Thyroid gland (tissue), 4 donors: ENCODE data around the gene DHDH. TPM values are rescaled to one million over a fixed set of nuclear protein-coding genes. Genes with fewer than 3 reads are reported as not detected.
"Not testable (repeated sequence)": the region's sequence is repeated elsewhere in the genome, so short reads cannot be mapped to it uniquely, and the experiment has no call there.

Experiments used
- DNase-seq, 2 donors: peaks; one replicate each; pipeline ENCODE4 v3.0.0-alpha.2; 2019
- H3K27ac ChIP-seq, 3 donors: fragments of 200-600 bp; sonication (generic); 1 replicate in 2 of 3; 2 replicates in 1 of 3; pipeline ENCODE4 v1.5.1; 2016 to 2019; ENCODE audit warnings: mild to moderate bottlenecking in 1 of 3, moderate library complexity in 1 of 3
- H3K27me3 ChIP-seq: fragments of 200-600 bp; sonication (generic); one replicate; pipeline ENCODE4 v1.5.1; 2019
- H3K36me3 ChIP-seq, 2 donors: fragments of 200-600 bp; sonication (generic); one replicate each; pipeline ENCODE4 v1.5.1; 2016 to 2019
- H3K4me1 ChIP-seq, 2 donors: fragments of 200-600 bp; sonication (generic); one replicate each; pipeline ENCODE4 v1.5.1; 2017 to 2019
- H3K4me3 ChIP-seq, 3 donors: fragments of 200-600 bp; sonication (generic); replicated peaks in 1 of 3; 1 replicate in 2 of 3; 2 replicates in 1 of 3; pipeline ENCODE4 v1.5.1; 2016; ENCODE audit warnings: mild to moderate bottlenecking in 1 of 3
- H3K9me3 ChIP-seq: fragments of 200-600 bp; sonication (generic); one replicate; pipeline ENCODE4 v1.5.1; 2017
- CTCF ChIP-seq, 6 experiments: fragments of 200-600 bp in 3 of 6; fragments of 450-650 bp in 3 of 6; sonication (generic) in 3 of 6; IDR thresholded peaks; one replicate each; pipeline ENCODE4 v1.5.1; 2016 to 2019; ENCODE audit warnings: antibody characterized with exemption in 6 of 6, mild to moderate bottlenecking in 2 of 6, inconsistent platforms in 1 of 6, moderate library complexity in 1 of 6
- POLR2A ChIP-seq, 2 donors: fragments of 450-650 bp; IDR thresholded peaks; one replicate each; pipeline ENCODE4 v1.6.1; 2017; ENCODE audit warnings: antibody characterized with exemption in 2 of 2, mild to moderate bottlenecking in 2 of 2, moderate library complexity in 1 of 2
- WGBS, 2 donors: methylation state at CpG; one replicate each; pipeline ENCODE4 v1.1.5; 2017; 5-methylcytosine and 5-hydroxymethylcytosine counted together
- intact Hi-C: fragments of 100-400 bp; cut with DNase I; formaldehyde crosslinking; loops from one replicate; pipeline ENCODE4 v1.15.1; 2023
- total RNA-seq, 4 donors: library from RNA; depleted of rRNA; stranded (reverse); fragments of >200 nt; gene quantifications; one replicate each; pipeline ENCODE4 v1.2.3, GENCODE V29; 2016

DHDH gene
- total RNA-seq, 4 donors from 2014 or later: not detected

GRCh38 chr19:48918801-48919247 lies 14.7 kb upstream of the DHDH start:
- WGBS, 2 donors: 89 to 90% methylated on average over 16 to 18 of the region's 18 CpGs
- TF ChIP-seq POLR2A (IDR thresholded peaks at IDR 0.05) (no peak), CTCF (IDR thresholded peaks at IDR 0.05) (no peak)
- peaks cover 53 to 59% of the 10 kb centered on the region in 2 donors for H3K36me3 ChIP-seq

GRCh38 chr19:48919271-48919670 lies 14.2 kb upstream of the DHDH start:
- intact Hi-C loops, DNase-seq, H3K27ac ChIP-seq, H3K4me3 ChIP-seq, H3K27me3 ChIP-seq, H3K9me3 ChIP-seq, H3K4me1 ChIP-seq: not testable (repeated sequence)
- peaks cover 49 to 54% of the 10 kb centered on the region in 2 donors for H3K36me3 ChIP-seq
- WGBS, 2 donors: 94% methylated on average over 8 of the region's 8 CpGs

More at GRCh38 chr19:48918801-48919247, 14.7 kb upstream of the DHDH start:
- H3K27me3 ChIP-seq: no peaks in the 10 kb centered on the region
- H3K9me3 ChIP-seq: no peaks in the 10 kb centered on the region
- intact Hi-C loops: no loop called here
- H3K4me3 ChIP-seq: no peak overlapping the region
- H3K4me1 ChIP-seq: no peaks in the 10 kb centered on the region
- DNase-seq: no peak
- no peak overlapping the region for H3K27ac ChIP-seq

GRCh38 chr19:48920949-48921348 lies 12.6 kb upstream of the DHDH start:
- DNase-seq: no peak
- intact Hi-C loops: no loop called here
- WGBS, 2 donors: 71 to 82% methylated on average over 4 to 9 of the region's 10 CpGs
- H3K4me3 ChIP-seq: no peak overlapping the region
- H3K27ac ChIP-seq: no peak overlapping the region
- no peaks in the 10 kb centered on the region for H3K4me1 ChIP-seq
- TF ChIP-seq CTCF (IDR thresholded peaks at IDR 0.05) (no peak), POLR2A (IDR thresholded peaks at IDR 0.05) (no peak)
- H3K9me3 ChIP-seq: no peaks in the 10 kb centered on the region
- H3K27me3 ChIP-seq: no peaks in the 10 kb centered on the region
- H3K36me3 ChIP-seq: peaks cover 34 to 41% of the 10 kb centered on the region in 2 donors

GRCh38 chr19:48921721-48922500 lies 11.6 kb upstream of the DHDH start:
- Histone ChIP-seq H3K36me3 (peaks cover 28 to 33% of the 10 kb centered on the region in 2 donors), H3K27me3 (no peaks in the 10 kb centered on the region), H3K9me3 (no peaks in the 10 kb centered on the region), H3K27ac (no peak overlapping the region), H3K4me1 (no peaks in the 10 kb centered on the region), H3K4me3 (no peak overlapping the region)
- TF ChIP-seq CTCF (IDR thresholded peaks at IDR 0.05) (no peak), POLR2A (IDR thresholded peaks at IDR 0.05) (no peak)
- intact Hi-C loops: no loop called here
- DNase-seq: no peak
- 81 to 91% methylated on average over 8 to 11 of the region's 12 CpGs for WGBS, 2 donors

- Histone ChIP-seq H3K9me3 (no peaks in the 10 kb centered on the region), H3K27ac (no peak overlapping the region), H3K4me1 (no peaks in the 10 kb centered on the region), H3K36me3 (peaks cover 28 to 32% of the 10 kb centered on the region in 2 donors), H3K4me3 (no peak overlapping the region), H3K27me3 (no peaks in the 10 kb centered on the region)
- intact Hi-C loops: no loop called here
- TF ChIP-seq POLR2A (IDR thresholded peaks at IDR 0.05) (no peak), CTCF (IDR thresholded peaks at IDR 0.05) (no peak)
- WGBS, 2 donors: 85 to 87% methylated on average over 13 to 18 of the region's 18 CpGs
- no peak for DNase-seq
Measured at GRCh38 chr19:48922548-48923490, 10.7 kb upstream of the DHDH start.
